RWPE2 (cell line): ENCODE results near the gene CCDC85A.

Experiments
- ATAC-seq: fragments of 200-7000 bp; cut with Tn5 transposase; 3 replicates; pipeline ENCODE4 v1.9.1; 2021; ENCODE audit warnings: low read depth
- DNase-seq: peaks from one replicate; pipeline ENCODE4 v3.0.0-alpha.2; 2020; ENCODE audit warnings: low spot score
- H3K27ac ChIP-seq: fragments of 450-650 bp; 2 replicates; pipeline ENCODE4 v1.5.1; 2017; ENCODE audit warnings: mild to moderate bottlenecking; ENCODE audit not compliant: poor library complexity, severe bottlenecking
- H3K27me3 ChIP-seq: fragments of 250-450 bp; sonication (Bioruptor Pico); 2 replicates; pipeline ENCODE4 v1.5.1; 2021; ENCODE audit warnings: mild to moderate bottlenecking, moderate library complexity; ENCODE audit not compliant: insufficient read depth, poor library complexity, severe bottlenecking
- H3K36me3 ChIP-seq: fragments of 250-450 bp; sonication (Bioruptor Pico); 2 replicates; pipeline ENCODE4 v1.5.1; 2020; ENCODE audit warnings: low read depth, mild to moderate bottlenecking, moderate library complexity
- H3K4me1 ChIP-seq: fragments of 250-450 bp; sonication (Bioruptor Pico); 2 replicates; pipeline ENCODE4 v1.5.1; 2021; ENCODE audit warnings: mild to moderate bottlenecking, moderate library complexity; ENCODE audit not compliant: insufficient read depth, poor library complexity, severe bottlenecking
- H3K4me3 ChIP-seq: fragments of 250-450 bp; sonication (Bioruptor Pico); 2 replicates; pipeline ENCODE4 v1.5.1; 2021; ENCODE audit warnings: mild to moderate bottlenecking, moderate library complexity; ENCODE audit not compliant: severe bottlenecking
- H3K9me3 ChIP-seq: fragments of 250-450 bp; sonication (Bioruptor Pico); 2 replicates; pipeline ENCODE4 v1.5.1; 2021; ENCODE audit warnings: mild to moderate bottlenecking, moderate library complexity; ENCODE audit not compliant: severe bottlenecking
- TF ChIP-seq, protein P1 (sequence below): fragments of 450-650 bp; IDR thresholded peaks from one replicate; pipeline ENCODE4 v1.5.1; 2017; ENCODE audit warnings: mild to moderate bottlenecking, moderate library complexity; ENCODE audit not compliant: poor library complexity, severe bottlenecking

Gene CCDC85A

DNA sequence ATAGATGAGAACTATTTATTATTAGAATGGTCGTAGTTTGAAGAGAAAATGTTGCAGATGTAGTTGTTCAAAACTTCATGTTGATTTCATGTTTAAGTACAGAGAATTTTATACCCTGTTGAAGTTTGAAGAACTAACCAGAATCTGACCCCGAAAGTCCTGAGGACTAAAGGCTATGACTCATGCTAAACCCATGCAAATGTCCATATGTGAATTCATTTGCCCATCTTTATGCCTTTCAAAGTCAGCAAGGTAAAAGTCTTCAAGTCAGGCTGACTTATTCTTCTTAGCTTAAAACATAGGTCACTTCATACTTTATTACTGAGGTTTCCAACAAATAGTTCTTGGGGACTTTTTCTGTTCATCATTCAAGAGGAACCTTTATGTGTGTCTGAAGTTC, 185.5 kb downstream of the CCDC85A start:
- ATAC-seq = no peak
- no peak for DNase-seq
- no peak overlapping the region for H3K4me3 ChIP-seq
- H3K27ac ChIP-seq = no peak overlapping the region
- H3K36me3 ChIP-seq = no peaks in the 10 kb centered on the region
- H3K4me1 ChIP-seq = no peaks in the 10 kb centered on the region
- TF ChIP-seq, protein P1, sequence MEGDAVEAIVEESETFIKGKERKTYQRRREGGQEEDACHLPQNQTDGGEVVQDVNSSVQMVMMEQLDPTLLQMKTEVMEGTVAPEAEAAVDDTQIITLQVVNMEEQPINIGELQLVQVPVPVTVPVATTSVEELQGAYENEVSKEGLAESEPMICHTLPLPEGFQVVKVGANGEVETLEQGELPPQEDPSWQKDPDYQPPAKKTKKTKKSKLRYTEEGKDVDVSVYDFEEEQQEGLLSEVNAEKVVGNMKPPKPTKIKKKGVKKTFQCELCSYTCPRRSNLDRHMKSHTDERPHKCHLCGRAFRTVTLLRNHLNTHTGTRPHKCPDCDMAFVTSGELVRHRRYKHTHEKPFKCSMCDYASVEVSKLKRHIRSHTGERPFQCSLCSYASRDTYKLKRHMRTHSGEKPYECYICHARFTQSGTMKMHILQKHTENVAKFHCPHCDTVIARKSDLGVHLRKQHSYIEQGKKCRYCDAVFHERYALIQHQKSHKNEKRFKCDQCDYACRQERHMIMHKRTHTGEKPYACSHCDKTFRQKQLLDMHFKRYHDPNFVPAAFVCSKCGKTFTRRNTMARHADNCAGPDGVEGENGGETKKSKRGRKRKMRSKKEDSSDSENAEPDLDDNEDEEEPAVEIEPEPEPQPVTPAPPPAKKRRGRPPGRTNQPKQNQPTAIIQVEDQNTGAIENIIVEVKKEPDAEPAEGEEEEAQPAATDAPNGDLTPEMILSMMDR = no peak
- H3K27me3 ChIP-seq = no peaks in the 10 kb centered on the region
- H3K9me3 ChIP-seq = no peaks in the 10 kb centered on the region

DNA sequence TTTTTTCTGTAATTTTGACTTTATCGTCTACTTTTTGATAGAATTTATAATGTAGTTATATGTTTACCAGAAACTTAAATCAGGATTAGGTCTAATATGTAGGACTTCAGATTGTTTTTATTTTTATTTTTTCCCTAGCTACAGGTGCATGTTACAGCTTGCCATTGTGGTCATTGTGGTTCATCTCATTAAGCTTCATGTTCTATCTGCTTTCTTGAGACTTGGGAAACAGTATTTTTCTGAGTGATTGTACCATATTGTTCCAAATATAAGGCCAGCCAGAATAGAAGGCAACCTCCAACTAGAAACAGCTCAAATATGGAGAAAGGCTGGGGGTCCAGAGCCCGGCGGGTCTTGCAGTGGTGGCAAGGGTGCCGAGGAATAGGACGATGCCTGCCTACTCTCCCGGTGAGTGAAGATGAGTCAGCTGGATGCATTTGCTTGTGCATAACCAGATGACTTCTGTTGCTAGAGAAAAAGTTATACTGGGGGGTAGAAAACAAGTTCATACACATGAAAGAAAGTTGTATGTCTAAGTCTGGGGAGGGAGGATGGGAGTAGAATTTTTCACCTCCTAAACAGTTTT, 188.4 kb downstream of the CCDC85A start:
- DNase-seq (no peak), ATAC-seq (peak; percentile 53; the same call in 2 of the 3 replicates)
- no peaks in the 10 kb centered on the region for H3K27me3 ChIP-seq
- TF ChIP-seq, protein P1 = no peak
- no peaks in the 10 kb centered on the region for H3K9me3 ChIP-seq
- no peak overlapping the region for H3K4me3 ChIP-seq
- no peak overlapping the region for H3K27ac ChIP-seq
- no peaks in the 10 kb centered on the region for H3K4me1 ChIP-seq
- H3K36me3 ChIP-seq = no peaks in the 10 kb centered on the region

DNA sequence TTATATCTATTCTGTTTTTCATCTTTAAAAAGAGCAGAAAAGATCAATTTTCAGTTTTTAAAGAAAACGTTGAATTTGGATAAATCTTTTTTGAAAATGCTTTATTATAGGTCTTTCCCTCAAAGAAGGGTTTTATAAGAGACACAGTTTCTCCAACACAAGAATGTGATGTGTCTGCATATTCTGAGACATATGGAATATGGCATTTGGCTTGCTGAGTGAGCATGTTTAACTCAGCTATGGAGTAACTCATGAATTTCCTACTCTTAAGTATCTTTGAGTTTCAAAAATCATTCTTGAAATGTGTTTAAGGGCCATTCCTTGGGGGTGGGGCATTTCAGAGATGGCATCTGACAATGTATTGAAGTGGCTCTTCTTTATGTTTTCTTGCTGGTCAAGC, 191.5 kb downstream of the CCDC85A start:
- Histone ChIP-seq H3K4me3 (no peak overlapping the region), H3K9me3 (no peaks in the 10 kb centered on the region), H3K27me3 (no peaks in the 10 kb centered on the region), H3K36me3 (no peaks in the 10 kb centered on the region), H3K27ac (no peak overlapping the region), H3K4me1 (no peaks in the 10 kb centered on the region)
- TF ChIP-seq, protein P1 = no peak
- DNase-seq (no peak), ATAC-seq (no peak)

DNA sequence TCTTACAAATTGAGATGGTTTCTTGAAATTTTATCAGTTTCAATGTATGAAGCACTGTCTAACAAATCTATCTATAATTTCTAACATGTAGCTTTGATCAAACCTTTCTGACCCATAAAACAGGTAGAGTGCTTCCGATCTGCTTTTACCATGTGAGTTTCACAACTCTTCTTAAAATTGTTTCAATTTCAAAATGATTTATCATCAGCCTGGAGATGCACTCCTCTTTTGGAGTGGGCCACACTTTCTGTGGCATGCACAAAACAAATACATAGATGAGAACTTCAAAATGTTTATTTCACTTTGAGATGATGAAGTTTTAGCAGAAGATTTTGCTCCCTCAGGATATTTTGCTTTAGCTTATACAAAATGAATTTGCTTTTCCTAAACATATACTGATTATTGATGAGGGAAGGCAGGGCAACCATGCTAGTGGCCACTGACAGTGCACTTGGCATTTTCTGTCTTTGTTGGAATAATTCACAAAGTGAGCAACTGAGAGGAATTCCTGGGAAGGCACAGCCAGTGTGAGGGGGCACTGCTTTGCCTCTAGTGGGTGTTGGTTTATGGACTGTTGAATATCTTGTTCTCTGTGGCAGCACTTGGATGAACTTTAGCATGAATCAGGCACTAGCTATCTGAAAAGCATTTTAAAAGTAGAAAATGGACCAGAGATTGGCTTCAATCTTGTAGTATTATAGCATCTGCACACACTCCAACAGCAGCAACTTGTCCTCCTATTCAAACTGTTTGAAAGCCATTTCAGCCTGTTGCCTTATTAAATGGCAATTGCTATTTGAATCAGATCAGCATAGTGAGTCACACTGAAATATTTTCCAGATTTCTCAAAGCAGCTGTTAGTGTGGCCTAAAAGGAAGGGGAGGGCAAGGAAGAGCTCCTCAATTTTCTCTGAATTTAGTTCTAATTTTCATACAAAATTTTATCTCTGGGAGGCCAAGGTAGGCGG, 193.2 kb downstream of the CCDC85A start:
- ATAC-seq = peak; percentile 21; the same call in 1 of the 3 replicates

More for the DNA sequence above, 193.2 kb downstream of the CCDC85A start:
- Histone ChIP-seq H3K9me3 (no peaks in the 10 kb centered on the region), H3K4me3 (no peak overlapping the region), H3K36me3 (no peaks in the 10 kb centered on the region), H3K27ac (no peak overlapping the region), H3K4me1 (no peaks in the 10 kb centered on the region), H3K27me3 (no peaks in the 10 kb centered on the region)
- TF ChIP-seq, protein P1 = no peak
- no peak for DNase-seq
